Measurements from ENCODE around the gene CPZ.

DNA sequence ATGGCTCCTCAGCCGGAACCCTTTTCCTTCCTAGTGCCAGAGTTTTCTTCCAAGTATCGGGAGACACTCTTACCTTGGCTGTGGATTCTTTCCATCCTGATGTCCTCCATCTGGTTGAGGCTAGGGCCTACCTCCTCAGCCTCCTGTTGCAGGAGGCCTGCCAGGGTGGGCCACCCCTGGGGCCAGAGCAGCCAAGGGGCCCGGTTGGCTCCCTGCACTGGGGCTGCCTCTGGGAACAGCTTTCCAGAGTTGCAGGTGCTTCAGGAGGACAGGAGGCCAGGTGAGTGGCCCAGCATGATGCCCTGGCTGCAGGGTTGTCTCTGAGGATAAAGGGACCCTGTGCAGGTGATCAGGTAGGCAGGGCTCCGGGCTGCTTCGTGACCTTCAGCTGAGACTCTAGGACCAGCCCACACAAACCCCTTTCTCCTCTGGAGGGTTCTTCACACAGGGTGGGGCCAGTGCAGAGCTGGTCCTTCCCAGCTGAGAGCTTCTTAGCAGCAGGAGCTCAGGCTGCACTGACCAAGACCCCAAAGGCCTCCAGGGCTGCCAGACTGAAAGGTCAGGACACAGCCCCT, 17.7 kb upstream of the CPZ start:
- TF ChIP-seq, protein P1, sequence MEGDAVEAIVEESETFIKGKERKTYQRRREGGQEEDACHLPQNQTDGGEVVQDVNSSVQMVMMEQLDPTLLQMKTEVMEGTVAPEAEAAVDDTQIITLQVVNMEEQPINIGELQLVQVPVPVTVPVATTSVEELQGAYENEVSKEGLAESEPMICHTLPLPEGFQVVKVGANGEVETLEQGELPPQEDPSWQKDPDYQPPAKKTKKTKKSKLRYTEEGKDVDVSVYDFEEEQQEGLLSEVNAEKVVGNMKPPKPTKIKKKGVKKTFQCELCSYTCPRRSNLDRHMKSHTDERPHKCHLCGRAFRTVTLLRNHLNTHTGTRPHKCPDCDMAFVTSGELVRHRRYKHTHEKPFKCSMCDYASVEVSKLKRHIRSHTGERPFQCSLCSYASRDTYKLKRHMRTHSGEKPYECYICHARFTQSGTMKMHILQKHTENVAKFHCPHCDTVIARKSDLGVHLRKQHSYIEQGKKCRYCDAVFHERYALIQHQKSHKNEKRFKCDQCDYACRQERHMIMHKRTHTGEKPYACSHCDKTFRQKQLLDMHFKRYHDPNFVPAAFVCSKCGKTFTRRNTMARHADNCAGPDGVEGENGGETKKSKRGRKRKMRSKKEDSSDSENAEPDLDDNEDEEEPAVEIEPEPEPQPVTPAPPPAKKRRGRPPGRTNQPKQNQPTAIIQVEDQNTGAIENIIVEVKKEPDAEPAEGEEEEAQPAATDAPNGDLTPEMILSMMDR (IDR thresholded peaks at IDR 0.05; ENCODE audit: low read length) = no peak
- TF ChIP-seq EZH2 (IDR thresholded peaks at IDR 0.05; ENCODE audit: borderline replicate concordance, low read length) = no peak

Data from OCI-LY1 (cell line).